ENCODE results near the gene NBAS. TPM values are rescaled to one million over a fixed set of nuclear protein-coding genes. Genes with fewer than 3 reads are reported as not detected.
"Not testable (repeated sequence)": the region's sequence is repeated elsewhere in the genome, so short reads cannot be mapped to it uniquely, and the experiment has no call there.

The NBAS gene
- total RNA-seq, 2 donors from 2014 or later = 29.3 to 32.5 TPM

DNA sequence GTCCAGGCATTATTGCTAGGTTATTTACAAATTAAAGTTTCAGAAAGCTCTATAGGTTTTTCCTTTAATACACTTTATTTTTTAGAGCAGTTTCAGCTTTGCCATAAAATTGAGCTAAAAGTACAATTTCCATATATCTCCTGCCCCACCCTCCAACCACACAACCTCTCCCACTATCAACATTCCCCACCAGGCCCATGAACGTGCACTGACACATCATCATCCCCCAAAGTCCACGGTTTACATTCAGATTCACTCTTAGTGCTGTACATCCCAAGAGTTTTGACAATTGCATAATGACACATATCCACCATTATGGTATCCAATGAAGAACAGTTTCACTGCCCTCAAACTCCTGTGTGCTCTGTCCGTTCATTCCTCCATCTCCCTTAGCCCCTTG is 139.4 kb downstream of the NBAS start:
- H3K27me3 Mint-ChIP-seq = no peaks in the 10 kb centered on the region
- ATAC-seq (no peak), DNase-seq (no peak)
- peaks cover 23% of the 10 kb centered on the region for H3K36me3 Mint-ChIP-seq (ENCODE audit: low read depth)
- peaks cover 5% of the 10 kb centered on the region for H3K4me1 Mint-ChIP-seq
- no peak overlapping the region for H3K4me3 Mint-ChIP-seq
- H3K27ac Mint-ChIP-seq = no peak overlapping the region
- H3K9me3 ChIP-seq (ENCODE audit: control insufficient read depth, low read length, poor library complexity, severe bottlenecking) = no peaks in the 10 kb centered on the region

- no peak overlapping the region for H3K4me3 Mint-ChIP-seq
- peaks cover 35% of the 10 kb centered on the region for H3K36me3 Mint-ChIP-seq (ENCODE audit: low read depth)
- no peaks in the 10 kb centered on the region for H3K9me3 ChIP-seq (ENCODE audit: control insufficient read depth, low read length, poor library complexity, severe bottlenecking)
- peaks cover 3% of the 10 kb centered on the region for H3K4me1 Mint-ChIP-seq
- no peak for ATAC-seq
- DNase-seq = no peak
- no peak overlapping the region for H3K27ac Mint-ChIP-seq
- no peaks in the 10 kb centered on the region for H3K27me3 Mint-ChIP-seq
Measured at GRCh38 chr2:15415748-15416147, 145.4 kb downstream of the NBAS start.

DNA sequence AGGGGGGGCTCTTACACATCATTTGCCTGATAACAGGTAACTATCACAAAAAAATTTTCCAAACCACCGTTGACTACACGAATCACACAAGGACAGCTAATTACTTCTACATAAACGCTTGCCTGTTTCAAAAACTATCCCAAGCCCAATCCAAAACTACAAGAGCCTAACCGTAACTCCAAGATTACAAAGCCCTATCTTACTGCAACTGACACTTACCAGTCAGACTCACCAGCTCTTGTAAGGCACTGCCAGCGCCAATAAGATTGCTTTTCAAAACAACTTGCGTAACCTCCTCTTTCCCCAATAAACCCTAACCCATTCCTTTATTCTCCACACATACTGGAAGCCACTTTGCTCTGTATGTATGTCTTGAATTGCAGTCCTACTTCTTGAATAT is 148.4 kb downstream of the NBAS start:
- no peaks in the 10 kb centered on the region for H3K27me3 Mint-ChIP-seq
- H3K9me3 ChIP-seq (ENCODE audit: control insufficient read depth, low read length, poor library complexity, severe bottlenecking) = no peaks in the 10 kb centered on the region
- no peak overlapping the region for H3K27ac Mint-ChIP-seq
- ATAC-seq (no peak), DNase-seq (no peak)
- H3K4me1 Mint-ChIP-seq = peaks cover 3% of the 10 kb centered on the region
- H3K4me3 Mint-ChIP-seq = no peak overlapping the region
- H3K36me3 Mint-ChIP-seq (ENCODE audit: low read depth) = peaks cover 27% of the 10 kb centered on the region

- H3K36me3 Mint-ChIP-seq (ENCODE audit: low read depth) = peaks cover 27% of the 10 kb centered on the region
- no peaks in the 10 kb centered on the region for H3K27me3 Mint-ChIP-seq
- H3K4me1 Mint-ChIP-seq = peaks cover 3% of the 10 kb centered on the region
- no peak overlapping the region for H3K27ac Mint-ChIP-seq
- DNase-seq (no peak), ATAC-seq (no peak)
- no peaks in the 10 kb centered on the region for H3K9me3 ChIP-seq (ENCODE audit: control insufficient read depth, low read length, poor library complexity, severe bottlenecking)
- no peak overlapping the region for H3K4me3 Mint-ChIP-seq
Measured at GRCh38 chr2:15412309-15412708, 148.8 kb downstream of the NBAS start.

- H3K4me1 Mint-ChIP-seq = peaks cover 3% of the 10 kb centered on the region
- no peak overlapping the region for H3K4me3 Mint-ChIP-seq
- H3K9me3 ChIP-seq (ENCODE audit: control insufficient read depth, low read length, poor library complexity, severe bottlenecking) = no peaks in the 10 kb centered on the region
- ATAC-seq (no peak), DNase-seq (no peak)
- no peak overlapping the region for H3K27ac Mint-ChIP-seq
- H3K36me3 Mint-ChIP-seq (ENCODE audit: low read depth) = peaks cover 25% of the 10 kb centered on the region
- no peaks in the 10 kb centered on the region for H3K27me3 Mint-ChIP-seq
Measured at GRCh38 chr2:15410884-15411283, 150.2 kb downstream of the NBAS start.

- H3K36me3 Mint-ChIP-seq (ENCODE audit: low read depth) = peaks cover 25% of the 10 kb centered on the region
- no peaks in the 10 kb centered on the region for H3K9me3 ChIP-seq (ENCODE audit: control insufficient read depth, low read length, poor library complexity, severe bottlenecking)
- no peaks in the 10 kb centered on the region for H3K27me3 Mint-ChIP-seq
- no peak overlapping the region for H3K27ac Mint-ChIP-seq
- ATAC-seq = no peak
- DNase-seq = no peak
- peaks cover 6% of the 10 kb centered on the region for H3K4me1 Mint-ChIP-seq
- H3K4me3 Mint-ChIP-seq = no peak overlapping the region
Measured at GRCh38 chr2:15408759-15409158, 152.4 kb downstream of the NBAS start.

DNA sequence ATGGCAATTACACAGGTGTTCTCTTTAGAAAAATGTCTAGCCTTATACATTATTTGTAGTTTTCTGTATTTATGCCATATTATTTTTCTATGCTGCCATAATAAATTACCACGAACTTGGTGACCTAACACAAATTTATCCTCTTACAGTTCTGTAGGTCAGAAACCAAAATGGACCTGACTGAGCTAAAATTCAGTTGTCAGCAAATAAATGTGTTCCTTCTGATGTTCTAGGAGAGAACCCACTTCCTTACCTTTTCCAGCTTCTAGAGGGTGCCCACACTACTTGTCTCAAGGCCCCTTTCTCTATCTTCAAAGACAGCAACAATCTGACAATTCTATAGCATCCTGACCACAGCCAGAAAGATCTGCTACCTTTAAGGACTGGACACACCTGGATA is 153.5 kb downstream of the NBAS start:
- H3K27me3 Mint-ChIP-seq = no peaks in the 10 kb centered on the region
- ATAC-seq (no peak), DNase-seq (no peak)
- H3K36me3 Mint-ChIP-seq (ENCODE audit: low read depth) = peaks cover 15% of the 10 kb centered on the region
- H3K4me3 Mint-ChIP-seq = no peak overlapping the region
- H3K9me3 ChIP-seq (ENCODE audit: control insufficient read depth, low read length, poor library complexity, severe bottlenecking) = no peaks in the 10 kb centered on the region
- no peak overlapping the region for H3K27ac Mint-ChIP-seq
- peaks cover 3% of the 10 kb centered on the region for H3K4me1 Mint-ChIP-seq

- H3K4me1 Mint-ChIP-seq; H3K27me3 Mint-ChIP-seq; DNase-seq; H3K9me3 ChIP-seq (ENCODE audit: control insufficient read depth, low read length, poor library complexity, severe bottlenecking); H3K4me3 Mint-ChIP-seq; H3K27ac Mint-ChIP-seq; ATAC-seq: not testable (repeated sequence)
- peaks cover 13% of the 10 kb centered on the region for H3K36me3 Mint-ChIP-seq (ENCODE audit: low read depth)
Measured at GRCh38 chr2:15404511-15404910, 156.6 kb downstream of the NBAS start.

GRCh38 chr2:15400240-15400826 is 160.8 kb downstream of the NBAS start:
- no peak for ATAC-seq
- no peaks in the 10 kb centered on the region for H3K27me3 Mint-ChIP-seq
- no peaks in the 10 kb centered on the region for H3K9me3 ChIP-seq (ENCODE audit: control insufficient read depth, low read length, poor library complexity, severe bottlenecking)
- H3K4me3 Mint-ChIP-seq = no peak overlapping the region
- peaks cover 12% of the 10 kb centered on the region for H3K36me3 Mint-ChIP-seq (ENCODE audit: low read depth)
- H3K4me1 Mint-ChIP-seq = peaks cover 3% of the 10 kb centered on the region
- no peak overlapping the region for H3K27ac Mint-ChIP-seq
- DNase-seq = no peak

GRCh38 chr2:15399241-15399640 is 161.9 kb downstream of the NBAS start:
- no peaks in the 10 kb centered on the region for H3K27me3 Mint-ChIP-seq
- no peaks in the 10 kb centered on the region for H3K4me1 Mint-ChIP-seq
- H3K9me3 ChIP-seq (ENCODE audit: control insufficient read depth, low read length, poor library complexity, severe bottlenecking) = no peaks in the 10 kb centered on the region
- H3K4me3 Mint-ChIP-seq = no peak overlapping the region
- H3K27ac Mint-ChIP-seq = no peak overlapping the region
- H3K36me3 Mint-ChIP-seq (ENCODE audit: low read depth) = peaks cover 9% of the 10 kb centered on the region
- ATAC-seq = no peak
- DNase-seq = no peak

GRCh38 chr2:15391751-15392150 is 169.4 kb downstream of the NBAS start:
- H3K9me3 ChIP-seq (ENCODE audit: control insufficient read depth, low read length, poor library complexity, severe bottlenecking) = no peaks in the 10 kb centered on the region
- H3K36me3 Mint-ChIP-seq (ENCODE audit: low read depth) = peaks cover 9% of the 10 kb centered on the region
- H3K4me3 Mint-ChIP-seq = no peak overlapping the region
- no peak for DNase-seq
- no peaks in the 10 kb centered on the region for H3K27me3 Mint-ChIP-seq
- H3K4me1 Mint-ChIP-seq = no peaks in the 10 kb centered on the region
- H3K27ac Mint-ChIP-seq = no peak overlapping the region
- ATAC-seq = no peak

DNA sequence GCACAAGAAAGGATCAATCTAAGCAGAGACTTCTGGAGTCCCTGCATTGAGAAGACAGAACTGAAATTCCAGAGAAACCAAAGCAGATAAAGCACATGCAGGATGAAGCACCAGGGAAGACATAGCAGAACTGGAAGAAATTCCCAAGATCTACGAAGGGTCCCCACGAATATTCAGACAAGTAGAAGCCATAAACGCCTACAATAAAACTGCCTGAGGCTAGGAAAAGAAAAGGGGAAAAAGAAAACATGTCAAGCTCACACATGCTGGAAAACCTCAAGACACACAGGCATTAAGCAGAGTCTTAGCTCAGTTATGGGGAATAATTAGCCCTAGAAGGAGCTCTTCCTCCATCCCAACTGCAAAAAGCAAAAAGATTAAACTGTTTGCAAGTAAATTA is 171.2 kb downstream of the NBAS start:
- Mint-ChIP-seq H3K4me1 (no peaks in the 10 kb centered on the region), H3K27ac (no peak overlapping the region), H3K4me3 (no peak overlapping the region), H3K36me3 (ENCODE audit: low read depth) (peaks cover 9% of the 10 kb centered on the region), H3K27me3 (no peaks in the 10 kb centered on the region)
- H3K9me3 ChIP-seq (ENCODE audit: control insufficient read depth, low read length, poor library complexity, severe bottlenecking) = no peaks in the 10 kb centered on the region
- DNase-seq = no peak
- ATAC-seq = no peak

- DNase-seq (no peak), ATAC-seq (no peak)
- Mint-ChIP-seq H3K4me1 (no peaks in the 10 kb centered on the region), H3K27me3 (no peaks in the 10 kb centered on the region), H3K27ac (no peak overlapping the region), H3K36me3 (ENCODE audit: low read depth) (peaks cover 9% of the 10 kb centered on the region), H3K4me3 (no peak overlapping the region)
- no peaks in the 10 kb centered on the region for H3K9me3 ChIP-seq (ENCODE audit: control insufficient read depth, low read length, poor library complexity, severe bottlenecking)
Measured at GRCh38 chr2:15389326-15389700, 171.8 kb downstream of the NBAS start.

- no peaks in the 10 kb centered on the region for H3K9me3 ChIP-seq (ENCODE audit: control insufficient read depth, low read length, poor library complexity, severe bottlenecking)
- DNase-seq = no peak
- no peak overlapping the region for H3K27ac Mint-ChIP-seq
- no peak overlapping the region for H3K4me3 Mint-ChIP-seq
- no peak for ATAC-seq
- no peaks in the 10 kb centered on the region for H3K27me3 Mint-ChIP-seq
- H3K36me3 Mint-ChIP-seq (ENCODE audit: low read depth) = peaks cover 9% of the 10 kb centered on the region
- no peaks in the 10 kb centered on the region for H3K4me1 Mint-ChIP-seq
Measured at GRCh38 chr2:15388406-15389325, 172.5 kb downstream of the NBAS start.

Data from T-helper 17 cell (primary cell).